HG03469 (cell line): ENCODE data around the gene ULK2.

ENCODE experiments used
- ATAC-seq: cut with Tn5 transposase; IDR thresholded peaks from one replicate; pipeline ENCODE4 v1.9.1; 2021; ENCODE audit warnings: mild to moderate bottlenecking, moderate library complexity, moderate number of reproducible peaks; ENCODE audit not compliant: unreplicated experiment

ULK2 gene

GRCh38 chr17:19729900-19730299, 137.8 kb downstream of the ULK2 start:
- no peak for ATAC-seq

DNA sequence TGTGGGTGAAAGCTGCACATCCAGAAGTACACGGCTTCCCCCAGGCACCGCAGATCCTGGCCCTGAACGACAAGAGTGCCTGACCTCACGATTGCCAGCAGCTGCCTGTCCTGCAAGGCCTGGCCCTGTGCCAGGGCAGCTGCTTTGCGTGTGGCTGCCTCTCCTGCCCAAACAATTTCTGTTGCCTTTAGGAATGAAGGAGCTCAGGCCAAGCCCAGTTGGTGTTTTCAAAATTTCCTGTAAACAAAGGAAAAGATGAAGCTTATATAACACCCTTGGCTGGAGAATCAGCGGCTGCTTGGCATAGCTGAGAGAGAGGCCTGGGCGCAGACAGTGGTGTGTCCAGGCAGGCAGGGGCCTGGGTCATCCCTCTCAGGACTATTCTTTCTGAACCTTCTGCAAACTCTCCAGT, 139.6 kb downstream of the ULK2 start:
- no peak for ATAC-seq

- no peak for ATAC-seq
Observed at GRCh38 chr17:19727501-19728078, 140.1 kb downstream of the ULK2 start.

GRCh38 chr17:19726631-19727376, 140.9 kb downstream of the ULK2 start:
- no peak for ATAC-seq

- ATAC-seq: no peak
Observed at GRCh38 chr17:19725486-19725885, 142.2 kb downstream of the ULK2 start.

DNA sequence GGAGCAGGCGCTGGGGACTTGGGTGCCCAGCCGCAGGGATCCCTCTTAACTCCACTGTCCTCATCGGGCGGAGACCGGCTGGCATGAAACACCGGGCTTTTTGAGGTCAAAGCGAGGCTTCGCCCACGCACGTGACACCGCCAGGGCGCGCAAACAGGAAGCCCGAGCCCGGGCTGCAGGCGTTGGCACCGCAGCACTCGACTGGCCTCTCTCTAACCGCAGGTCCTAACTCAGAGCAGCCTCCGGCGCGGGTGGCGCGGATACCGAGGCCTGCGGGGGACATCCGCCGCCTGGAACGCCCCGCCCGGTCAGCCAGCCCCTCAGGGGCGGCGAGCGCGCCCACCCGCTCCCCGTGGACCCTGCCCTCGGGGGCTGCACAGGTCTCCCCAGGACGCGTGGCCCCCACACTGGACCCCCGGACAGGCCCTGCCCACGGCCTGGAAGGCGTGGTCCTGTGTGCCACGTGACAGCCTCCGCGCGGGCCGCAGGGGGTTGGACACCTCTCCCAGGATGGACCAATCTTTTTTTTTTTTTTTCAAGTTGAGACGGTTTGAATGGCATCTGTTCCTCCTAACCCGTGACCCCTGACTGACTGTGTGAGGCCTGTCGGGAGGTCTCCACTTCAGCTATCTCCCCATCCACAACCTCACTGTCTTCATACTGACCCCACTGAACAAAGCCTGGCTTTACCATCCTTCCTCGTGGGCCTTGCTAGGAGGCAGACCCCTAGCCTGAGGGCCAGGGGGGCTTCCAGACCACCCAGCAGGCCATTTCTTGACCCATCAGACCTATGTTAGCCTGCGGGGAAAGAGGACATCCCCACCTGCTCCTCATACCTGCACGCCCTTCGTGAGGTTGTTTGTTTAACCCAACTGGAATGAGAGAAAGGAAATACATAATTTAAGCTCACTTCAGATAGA, 143.0 kb downstream of the ULK2 start:
- ATAC-seq: no peak

GRCh38 chr17:19723964-19724363, 143.8 kb downstream of the ULK2 start:
- no peak for ATAC-seq
